Motor neuron (in vitro differentiated cells): ENCODE data around the gene KRT76. TPM values are rescaled to one million over a fixed set of nuclear protein-coding genes. Genes with fewer than 3 reads are reported as not detected.

Experiments
- ATAC-seq, 8 experiments: fragments of 200-7000 bp; cut with Tn5 transposase; replicated peaks in 6 of 8; 2 replicates each; pipeline ENCODE4 v1.8.0; 2021; ENCODE audit warnings: mild to moderate bottlenecking in 8 of 8, moderate library complexity in 8 of 8
- H3K27ac ChIP-seq, 2 donors: fragments of 250-450 bp; sonication (Bioruptor Pico); 2 replicates each; pipeline ENCODE4 v1.9.0; 2021; ENCODE audit warnings: antibody characterized with exemption in 2 of 2, mild to moderate bottlenecking in 2 of 2, moderate library complexity in 1 of 2
- H3K4me1 ChIP-seq, 2 donors: fragments of 250-450 bp; sonication (Bioruptor Pico); replicated peaks in 1 of 2; 2 replicates each; pipeline ENCODE4 v1.6.1; 2021; ENCODE audit warnings: antibody characterized with exemption in 2 of 2, mild to moderate bottlenecking in 2 of 2, moderate library complexity in 1 of 2
- H3K4me3 ChIP-seq, 5 donors: fragments of 250-450 bp; sonication (Bioruptor Pico); 2 replicates each; pipeline ENCODE4 v1.9.0; 2021; ENCODE audit warnings: antibody characterized with exemption in 5 of 5, mild to moderate bottlenecking in 5 of 5, moderate library complexity in 4 of 5
- WGBS, 10 experiments: fragments of 450-650 bp; shearing (Covaris generic); methylation state at CpG; one replicate each; pipeline ENCODE4 v1.0.0; 2022; 5-methylcytosine and 5-hydroxymethylcytosine counted together
- in situ Hi-C, 9 experiments: fragments of 400-800 bp; cut with MboI; loops; one replicate each; pipeline ENCODE4 v1.15.0; 2021; ENCODE audit warnings: low sequenced_read_pairs in 9 of 9, low pct_unique_long_range_greater_than_20kb in 2 of 9; ENCODE audit not compliant: unreplicated experiment in 9 of 9
- total RNA-seq, 8 experiments: library from RNA; unstranded; fragments of 300-600 nt; gene quantifications; 2 replicates each; pipeline versions ENCODE4 v1.2.3 to v1.2.4, GENCODE V29; 2022

Gene KRT76
- total RNA-seq, 8 experiments from 2014 or later, result 0.08 to 0.38 (median 0.14) TPM; not detected in 3

- no peak overlapping the region for H3K4me3 ChIP-seq
- H3K27ac ChIP-seq, result no peak overlapping the region
- whole genome bisulfite sequencing, 10 experiments, result 60 to 100% (median 65%) methylated on average over 1 to 5 of the region's 8 CpGs; no CpG with 5 or more reads in 4 of the 10 experiments
- H3K4me1 ChIP-seq, result no peaks in the 10 kb centered on the region
- in situ Hi-C loops, result no loop called here
- no peak for ATAC-seq
Observed at GRCh38 chr12:52735106-52735505, 42.0 kb downstream of the KRT76 start.

GRCh38 chr12:52730793-52731192 lies 46.4 kb downstream of the KRT76 start:
- no peak overlapping the region for H3K4me3 ChIP-seq
- in situ Hi-C loops, result no loop called here
- no peak for ATAC-seq
- H3K4me1 ChIP-seq, result no peaks in the 10 kb centered on the region
- 0 to 86% (median 21%) methylated on average over 1 to 2 of the region's 2 CpGs; no CpG with 5 or more reads in 3 of the 10 experiments for WGBS, 10 experiments
- no peak overlapping the region for H3K27ac ChIP-seq

- Histone ChIP-seq H3K4me3 (no peak overlapping the region), H3K4me1 (no peaks in the 10 kb centered on the region), H3K27ac (no peak overlapping the region)
- in situ Hi-C loops, result no loop called here
- ATAC-seq, result no peak
- WGBS, 10 experiments, result 27 to 92% (median 71%) methylated on average over 1 to 12 of the region's 13 CpGs
Observed at GRCh38 chr12:52730383-52730782, 46.8 kb downstream of the KRT76 start.

DNA sequence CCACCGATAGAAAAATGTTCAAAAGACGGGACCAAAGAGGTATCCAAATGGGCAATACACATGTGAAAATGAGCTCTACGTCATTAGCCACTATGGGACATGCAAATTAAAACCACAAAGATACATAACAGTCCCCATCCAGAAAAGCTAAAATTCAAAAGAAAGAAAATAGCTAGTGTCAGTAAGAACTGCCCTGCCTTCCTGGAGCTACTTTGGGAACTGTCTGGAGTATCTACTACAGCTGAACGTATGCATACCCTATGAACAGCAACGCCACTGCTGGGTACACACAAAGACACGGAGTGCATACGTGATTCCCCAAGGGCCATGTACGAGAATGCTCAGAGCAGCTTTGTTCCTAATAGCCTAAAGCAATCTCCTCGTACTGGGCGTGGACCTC lies 48.0 kb downstream of the KRT76 start:
- no peak overlapping the region for H3K27ac ChIP-seq
- 36 to 80% (median 60%) methylated on average over 1 to 10 of the region's 10 CpGs for WGBS, 10 experiments
- in situ Hi-C loops, result no loop called here
- no peaks in the 10 kb centered on the region for H3K4me1 ChIP-seq
- ATAC-seq, result peak in 1 of 8 experiments; percentile 28
- H3K4me3 ChIP-seq, result no peak overlapping the region

DNA sequence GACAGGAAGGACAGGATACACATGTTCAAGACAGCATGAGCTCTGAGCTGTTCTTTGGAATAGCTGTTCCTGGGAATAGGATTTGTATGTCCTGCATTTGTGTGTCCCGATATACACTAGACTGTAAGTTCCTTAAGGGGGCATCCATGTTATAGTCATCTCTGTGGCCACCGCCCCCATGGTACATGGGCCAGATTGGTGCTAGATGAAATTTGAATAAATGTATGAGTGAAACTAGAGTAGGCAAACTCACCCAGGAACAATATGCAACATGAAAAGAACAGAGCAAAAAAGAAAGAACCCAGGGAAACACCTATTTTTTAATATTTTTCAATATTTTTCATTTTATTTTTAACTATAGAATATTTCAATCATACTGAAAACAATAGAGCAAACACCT lies 48.8 kb downstream of the KRT76 start:
- in situ Hi-C loops, result no loop called here
- WGBS, 10 experiments, result 0 to 100% (median 73%) methylated on average over 1 to 2 of the region's 2 CpGs; no CpG with 5 or more reads in 3 of the 10 experiments
- H3K4me1 ChIP-seq, result no peaks in the 10 kb centered on the region
- H3K4me3 ChIP-seq, result no peak overlapping the region
- H3K27ac ChIP-seq, result no peak overlapping the region
- ATAC-seq, result no peak

DNA sequence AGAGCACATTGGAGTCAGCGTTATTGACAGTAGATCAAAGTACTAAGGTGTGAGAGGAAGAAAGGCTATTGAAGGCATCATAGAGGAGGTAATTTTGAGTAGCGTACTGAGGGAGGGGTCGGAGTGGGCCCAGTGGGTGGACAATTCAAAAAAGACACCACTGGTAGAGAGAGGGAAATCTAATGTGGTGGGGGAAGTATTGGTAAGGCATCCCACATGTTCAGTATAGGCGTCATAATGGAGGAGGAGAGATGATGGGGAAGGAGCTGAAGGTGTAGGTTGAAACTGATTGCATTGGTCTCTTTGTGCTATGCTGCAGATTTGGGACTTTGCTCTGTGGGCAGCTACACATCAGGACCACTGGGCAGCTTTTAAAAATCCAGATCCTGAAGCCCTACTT lies 50.1 kb downstream of the KRT76 start:
- 40 to 90% (median 62%) methylated on average over 2 to 4 of the region's 4 CpGs; no CpG with 5 or more reads in 1 of the 10 experiments for WGBS, 10 experiments
- no peaks in the 10 kb centered on the region for H3K4me1 ChIP-seq

GRCh38 chr12:52726451-52726850 lies 50.7 kb downstream of the KRT76 start:
- no peak for ATAC-seq
- in situ Hi-C loops, result no loop called here
- WGBS, 10 experiments, result 0 to 100% (median 32%) methylated on average over 1 to 2 of the region's 2 CpGs; no CpG with 5 or more reads in 5 of the 10 experiments
- H3K4me3 ChIP-seq, result no peak overlapping the region
- H3K4me1 ChIP-seq, result no peaks in the 10 kb centered on the region
- no peak overlapping the region for H3K27ac ChIP-seq

More for the DNA sequence above, 50.1 kb downstream of the KRT76 start:
- Histone ChIP-seq H3K4me3 (no peak overlapping the region), H3K27ac (no peak overlapping the region)
- ATAC-seq, result no peak
- in situ Hi-C loops, result no loop called here

DNA sequence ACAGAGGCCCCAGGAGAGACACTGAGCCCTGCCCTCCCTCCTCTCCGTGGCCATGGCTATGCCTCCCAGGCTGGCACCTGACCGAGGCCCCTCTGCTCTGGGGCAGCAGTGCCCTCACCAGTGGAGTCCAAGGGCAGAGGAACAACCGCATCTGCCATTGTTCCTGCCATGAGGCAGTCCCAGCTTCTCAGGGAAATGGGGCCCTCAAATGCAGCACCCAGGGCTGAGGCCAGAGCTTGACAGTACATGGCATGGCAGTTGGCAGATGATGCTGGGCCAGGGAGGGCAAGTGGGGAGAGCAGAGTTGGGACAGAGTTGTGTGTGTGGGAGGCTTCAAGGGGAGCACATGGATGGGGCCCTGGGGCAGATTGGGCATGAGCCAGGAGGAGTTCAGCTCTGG lies 52.8 kb downstream of the KRT76 start:
- Histone ChIP-seq H3K4me3 (no peak overlapping the region), H3K4me1 (no peaks in the 10 kb centered on the region), H3K27ac (no peak overlapping the region)
- in situ Hi-C loops, result no loop called here
- WGBS, 10 experiments, result 40 to 83% (median 70%) methylated on average over 1 to 2 of the region's 3 CpGs; no CpG with 5 or more reads in 6 of the 10 experiments
- no peak for ATAC-seq

GRCh38 chr12:52722680-52723079 lies 54.5 kb downstream of the KRT76 start:
- H3K27ac ChIP-seq, result no peak overlapping the region
- WGBS, 10 experiments, result 0 to 67% (median 25%) methylated on average over 1 to 2 of the region's 2 CpGs; no CpG with 5 or more reads in 2 of the 10 experiments
- in situ Hi-C loops, result no loop called here
- H3K4me3 ChIP-seq, result no peak overlapping the region
- H3K4me1 ChIP-seq, result no peaks in the 10 kb centered on the region
- ATAC-seq, result no peak

GRCh38 chr12:52721838-52722470 lies 55.2 kb downstream of the KRT76 start:
- ATAC-seq, result no peak
- 0 to 33% (median 26%) methylated on average over 1 to 3 of the region's 3 CpGs; no CpG with 5 or more reads in 3 of the 10 experiments for WGBS, 10 experiments
- Histone ChIP-seq H3K4me1 (no peaks in the 10 kb centered on the region), H3K4me3 (no peak overlapping the region), H3K27ac (no peak overlapping the region)
- in situ Hi-C loops, result no loop called here

GRCh38 chr12:52720365-52720886 lies 56.7 kb downstream of the KRT76 start:
- 27 to 100% (median 63%) methylated on average over 1 to 8 of the region's 8 CpGs; no CpG with 5 or more reads in 2 of the 10 experiments for WGBS, 10 experiments
- no peaks in the 10 kb centered on the region for H3K4me1 ChIP-seq
- no peak overlapping the region for H3K27ac ChIP-seq
- in situ Hi-C loops, result no loop called here
- peak in 1 of 8 experiments; percentile 76 for ATAC-seq
- H3K4me3 ChIP-seq, result no peak overlapping the region
